ENCODE measurements around the gene COL4A2. TPM values are rescaled to one million over a fixed set of nuclear protein-coding genes. Genes with fewer than 3 reads are reported as not detected.

Gene COL4A2
- total RNA-seq, 1 experiment from 2014 or later: 66.0 TPM

DNA sequence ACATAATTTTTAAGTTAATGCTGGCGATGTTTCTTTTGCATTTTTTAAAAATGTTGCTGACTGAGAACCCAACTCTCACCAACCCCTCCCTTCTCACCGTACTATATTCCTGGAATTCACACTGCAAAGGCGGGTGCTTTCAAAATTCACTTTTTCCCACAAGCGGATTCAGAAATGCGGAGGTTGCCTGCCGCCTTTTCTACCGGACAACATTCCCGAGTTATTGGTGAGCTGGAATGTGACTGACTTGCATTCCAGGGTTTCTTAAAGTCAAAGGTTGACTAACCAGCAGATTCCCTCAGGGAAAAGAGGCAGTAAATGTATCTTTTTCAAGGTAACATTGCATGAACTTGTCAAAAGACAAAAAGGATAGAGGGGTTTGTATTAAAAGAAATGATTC lies 141.1 kb downstream of the COL4A2 start:
- POLR2A ChIA-PET: no interaction called here
- no TSS peak for BruUV-seq (replicated peaks)
- H3K4me3 Mint-ChIP-seq (ENCODE audit: unreplicated experiment): no peak overlapping the region
- no peaks in the 10 kb centered on the region for H3K9me3 Mint-ChIP-seq (ENCODE audit: unreplicated experiment)
- H3K36me3 Mint-ChIP-seq (ENCODE audit: insufficient read depth, unreplicated experiment): peaks cover 14% of the 10 kb centered on the region
- CTCF ChIA-PET: no interaction called here
- peaks cover 44% of the 10 kb centered on the region for H3K4me1 Mint-ChIP-seq (ENCODE audit: insufficient read depth, unreplicated experiment)
- peak; percentile 61 for DNase-seq (ENCODE audit: unreplicated experiment)
- no peak for TF ChIP-seq CTCF (IDR thresholded peaks at IDR 0.05; ENCODE audit: unreplicated experiment)
- no peaks in the 10 kb centered on the region for H3K27me3 Mint-ChIP-seq (ENCODE audit: insufficient read depth, unreplicated experiment)
- no peak overlapping the region for H3K27ac Mint-ChIP-seq (ENCODE audit: low read depth, unreplicated experiment)
- intact Hi-C loops (cut with micrococcal nuclease): no loop called here

- intact Hi-C loops (cut with micrococcal nuclease): no loop called here
- POLR2A ChIA-PET: no interaction called here
- Mint-ChIP-seq H3K27ac (ENCODE audit: low read depth, unreplicated experiment) (no peak overlapping the region), H3K27me3 (ENCODE audit: insufficient read depth, unreplicated experiment) (no peaks in the 10 kb centered on the region), H3K36me3 (ENCODE audit: insufficient read depth, unreplicated experiment) (peaks cover 14% of the 10 kb centered on the region), H3K9me3 (ENCODE audit: unreplicated experiment) (no peaks in the 10 kb centered on the region), H3K4me3 (ENCODE audit: unreplicated experiment) (no peak overlapping the region), H3K4me1 (ENCODE audit: insufficient read depth, unreplicated experiment) (peaks cover 40% of the 10 kb centered on the region)
- BruUV-seq (replicated peaks): no TSS peak
- CTCF ChIA-PET: no interaction called here
- no peak for DNase-seq (ENCODE audit: unreplicated experiment)
- TF ChIP-seq CTCF (IDR thresholded peaks at IDR 0.05; ENCODE audit: unreplicated experiment): no peak
Observed at GRCh38 chr13:110448677-110449076, 141.6 kb downstream of the COL4A2 start.

- Mint-ChIP-seq H3K27me3 (ENCODE audit: insufficient read depth, unreplicated experiment) (no peaks in the 10 kb centered on the region), H3K4me3 (ENCODE audit: unreplicated experiment) (no peak overlapping the region), H3K27ac (ENCODE audit: low read depth, unreplicated experiment) (no peak overlapping the region), H3K4me1 (ENCODE audit: insufficient read depth, unreplicated experiment) (peaks cover 33% of the 10 kb centered on the region), H3K36me3 (ENCODE audit: insufficient read depth, unreplicated experiment) (peaks cover 14% of the 10 kb centered on the region), H3K9me3 (ENCODE audit: unreplicated experiment) (no peaks in the 10 kb centered on the region)
- TF ChIP-seq CTCF (IDR thresholded peaks at IDR 0.05; ENCODE audit: unreplicated experiment): no peak
- intact Hi-C loops (cut with micrococcal nuclease): no loop called here
- CTCF ChIA-PET: no interaction called here
- BruUV-seq (replicated peaks): no TSS peak
- POLR2A ChIA-PET: no interaction called here
- DNase-seq (ENCODE audit: unreplicated experiment): no peak
Observed at GRCh38 chr13:110449219-110450015, 142.3 kb downstream of the COL4A2 start.

- ChIA-PET POLR2A (interaction anchor here (0.7 kb wide), 1 partner anchor 211 kb away, joined by 3 read pairs; no protein-coding TSS in a partner anchor), CTCF (interaction anchor here (0.6 kb wide), 1 partner anchor 168 kb away, joined by 3 read pairs; no protein-coding TSS in a partner anchor)
- peaks cover 26% of the 10 kb centered on the region for H3K4me1 Mint-ChIP-seq (ENCODE audit: insufficient read depth, unreplicated experiment)
- TF ChIP-seq CTCF (IDR thresholded peaks at IDR 0.05; ENCODE audit: unreplicated experiment): no peak
- H3K4me3 Mint-ChIP-seq (ENCODE audit: unreplicated experiment): no peak overlapping the region
- H3K27me3 Mint-ChIP-seq (ENCODE audit: insufficient read depth, unreplicated experiment): no peaks in the 10 kb centered on the region
- DNase-seq (ENCODE audit: unreplicated experiment): no peak
- H3K36me3 Mint-ChIP-seq (ENCODE audit: insufficient read depth, unreplicated experiment): peaks cover 14% of the 10 kb centered on the region
- no TSS peak for BruUV-seq (replicated peaks)
- no peak overlapping the region for H3K27ac Mint-ChIP-seq (ENCODE audit: low read depth, unreplicated experiment)
- no peaks in the 10 kb centered on the region for H3K9me3 Mint-ChIP-seq (ENCODE audit: unreplicated experiment)
- intact Hi-C loops (cut with micrococcal nuclease): no loop called here
Observed at GRCh38 chr13:110450016-110450900, 143.2 kb downstream of the COL4A2 start.
